Measurements from ENCODE around the gene GLIS2. TPM values are rescaled to one million over a fixed set of nuclear protein-coding genes. Genes with fewer than 3 reads are reported as not detected.

The GLIS2 gene
- total RNA-seq, 3 donors from 2014 or later = 1.7 to 21.1 (median 2.9) TPM

DNA sequence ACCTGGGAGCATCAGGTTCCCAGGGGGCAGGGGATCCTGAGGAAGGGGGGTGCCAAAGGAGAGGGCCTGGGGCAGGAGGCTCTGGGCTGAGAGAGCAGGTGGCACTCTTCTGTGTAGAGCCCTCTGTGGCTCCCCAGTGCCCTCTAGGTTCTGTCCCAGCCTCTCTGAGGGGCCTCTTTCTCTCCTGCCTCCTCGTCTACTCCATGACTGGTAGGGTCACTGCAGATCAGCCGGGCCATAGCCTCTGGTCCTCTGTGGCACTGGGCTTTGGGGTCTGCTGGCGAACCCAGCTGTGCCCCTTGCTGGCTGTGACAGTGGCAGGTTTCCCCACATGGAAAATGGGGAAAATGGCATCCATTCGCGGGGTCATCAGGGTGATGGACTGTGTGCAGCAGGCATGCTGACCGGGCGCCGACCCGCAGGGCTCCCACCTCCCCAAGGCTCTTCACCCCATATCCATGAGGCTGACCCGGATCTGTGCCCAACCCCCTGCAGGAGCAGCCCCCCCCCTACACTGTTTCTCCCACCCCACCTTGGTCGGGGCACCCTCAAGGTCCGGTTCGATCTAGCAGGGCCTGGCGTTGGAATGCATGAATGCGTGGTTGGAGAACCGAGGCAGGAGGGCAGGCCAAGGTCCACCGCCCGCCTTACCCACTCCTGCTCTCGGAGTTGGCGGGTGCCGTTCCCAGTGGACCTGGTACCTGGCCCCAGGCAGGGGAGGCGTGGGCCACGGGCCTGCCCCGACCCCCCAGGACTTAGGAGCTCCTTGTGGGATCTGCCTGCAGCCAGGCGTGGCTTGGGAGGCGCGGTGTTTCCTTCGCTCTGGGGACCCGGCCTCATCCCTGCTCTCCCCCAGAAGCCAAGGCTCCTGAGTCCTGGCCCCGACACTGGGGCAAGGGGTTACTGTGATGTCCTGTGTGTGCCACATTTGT is 6.5 kb downstream of the GLIS2 start:
- no peak for TF ChIP-seq CTCF (IDR thresholded peaks at IDR 0.05)
- no peaks in the 10 kb centered on the region for H3K9me3 ChIP-seq
- H3K36me3 ChIP-seq (ENCODE audit: low read depth) = no peaks in the 10 kb centered on the region
- intact Hi-C loops (cut with DNase I, micrococcal nuclease) = no loop called here
- DNase-seq (no peak), ATAC-seq (no peak)
- peaks cover 10% of the 10 kb centered on the region for H3K4me1 ChIP-seq (ENCODE audit: low read depth)
- no peak overlapping the region for H3K4me3 ChIP-seq

DNA sequence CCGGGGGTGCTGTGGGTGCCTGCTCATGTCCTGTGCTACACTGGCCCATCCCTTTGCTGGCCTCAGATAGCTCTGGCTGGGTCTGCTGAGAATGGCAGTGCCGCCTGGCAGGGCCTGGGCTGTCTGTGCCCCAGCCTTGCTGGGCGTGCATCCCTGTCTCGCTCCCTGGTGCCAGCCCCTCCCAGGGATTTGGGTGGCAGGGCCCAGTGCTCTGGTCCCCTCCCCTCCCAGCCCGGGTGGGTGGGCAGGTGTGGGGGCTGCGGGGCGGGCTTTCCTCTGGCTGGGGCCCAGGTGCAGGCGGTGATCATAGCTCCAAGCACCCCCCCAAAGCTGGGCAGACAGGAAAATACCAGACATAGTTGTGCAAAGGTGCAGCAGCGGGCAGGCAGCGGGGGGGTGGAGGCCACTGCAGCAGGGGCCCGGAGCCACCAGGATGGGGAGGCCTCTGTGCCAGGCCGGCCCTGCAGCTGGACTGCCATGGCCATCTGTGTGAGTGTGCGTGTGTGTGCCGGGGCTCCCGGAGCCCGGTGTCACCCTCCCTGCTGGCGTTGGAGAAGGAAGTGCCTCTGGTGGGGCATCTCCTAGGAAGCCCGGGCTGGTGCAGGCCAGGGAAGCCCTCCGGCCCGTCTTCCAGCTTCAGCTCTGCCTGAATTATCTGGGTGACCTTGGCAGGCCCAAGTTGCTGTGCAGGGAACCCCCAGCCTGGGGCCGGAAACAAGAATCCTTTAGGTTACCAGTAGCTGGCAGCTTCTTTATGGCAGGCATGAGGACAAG is 7.4 kb downstream of the GLIS2 start:
- Histone ChIP-seq H3K4me1 (ENCODE audit: low read depth) (peaks cover 16% of the 10 kb centered on the region), H3K4me3 (no peak overlapping the region), H3K36me3 (ENCODE audit: low read depth) (no peaks in the 10 kb centered on the region), H3K9me3 (no peaks in the 10 kb centered on the region)
- no peak for ATAC-seq
- no peak for TF ChIP-seq CTCF (IDR thresholded peaks at IDR 0.05)
- intact Hi-C loops (cut with DNase I, micrococcal nuclease) = no loop called here
- no peak for DNase-seq

DNA sequence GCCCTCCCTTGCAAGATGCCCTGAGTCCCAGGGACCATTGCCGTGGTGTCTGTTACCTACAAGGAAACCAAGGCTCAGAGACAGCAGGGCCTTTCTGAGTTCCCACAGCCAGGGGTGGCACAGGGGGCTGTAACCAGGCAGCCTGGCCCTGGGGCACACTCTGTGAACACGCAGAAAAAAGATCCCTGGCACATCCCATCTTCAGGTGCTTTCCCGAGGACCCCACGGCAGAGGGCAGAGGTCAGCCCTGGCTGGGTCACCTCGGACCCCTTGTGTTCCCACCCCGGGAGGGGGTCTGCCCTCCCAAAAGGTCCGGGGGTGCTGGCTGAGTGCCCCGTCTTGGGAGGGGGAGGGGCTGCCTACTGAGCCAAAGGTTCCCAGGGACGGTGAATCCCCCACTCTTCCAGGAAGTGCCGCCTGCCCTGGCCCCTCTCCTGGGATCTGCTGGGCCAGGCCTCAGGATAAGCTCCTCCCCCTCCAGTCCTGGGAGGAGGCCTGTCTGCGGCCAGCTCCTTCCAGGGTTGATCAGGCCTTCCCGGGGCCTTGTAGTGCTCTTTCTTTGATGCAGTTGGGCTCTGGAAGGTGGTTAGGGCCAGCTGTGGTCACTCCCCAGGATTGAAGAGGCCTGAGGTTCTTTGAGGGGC is 8.1 kb downstream of the GLIS2 start:
- Histone ChIP-seq H3K4me1 (ENCODE audit: low read depth) (peaks cover 18% of the 10 kb centered on the region), H3K9me3 (no peaks in the 10 kb centered on the region), H3K36me3 (ENCODE audit: low read depth) (no peaks in the 10 kb centered on the region), H3K4me3 (no peak overlapping the region)
- ATAC-seq (peak; percentile 35), DNase-seq (no peak)
- TF ChIP-seq CTCF (IDR thresholded peaks at IDR 0.05) = no peak
- intact Hi-C loops (cut with DNase I, micrococcal nuclease) = no loop called here

GRCh38 chr16:4324492-4325252 is 8.8 kb downstream of the GLIS2 start:
- Histone ChIP-seq H3K36me3 (ENCODE audit: low read depth) (no peaks in the 10 kb centered on the region), H3K4me1 (ENCODE audit: low read depth) (peaks cover 12% of the 10 kb centered on the region), H3K9me3 (no peaks in the 10 kb centered on the region), H3K4me3 (no peak overlapping the region)
- TF ChIP-seq CTCF (IDR thresholded peaks at IDR 0.05) = no peak
- intact Hi-C loops (cut with DNase I, micrococcal nuclease) = no loop called here
- no peak for ATAC-seq
- DNase-seq = no peak

GRCh38 chr16:4325253-4325758 is 9.4 kb downstream of the GLIS2 start:
- no peaks in the 10 kb centered on the region for H3K9me3 ChIP-seq
- DNase-seq (no peak), ATAC-seq (no peak)
- no peak for TF ChIP-seq CTCF (IDR thresholded peaks at IDR 0.05)
- no peaks in the 10 kb centered on the region for H3K36me3 ChIP-seq (ENCODE audit: low read depth)
- no peak overlapping the region for H3K4me3 ChIP-seq
- intact Hi-C loops (cut with DNase I, micrococcal nuclease) = no loop called here
- H3K4me1 ChIP-seq (ENCODE audit: low read depth) = peaks cover 11% of the 10 kb centered on the region

All from mucosa of descending colon (tissue), 3 donors.